NCI-H446 treated with DMSO at 0.1 percent for 48 hours (cell line): ENCODE results near the gene IL3RA.
"Not testable (repeated sequence)": the region's sequence is repeated elsewhere in the genome, so short reads cannot be mapped to it uniquely, and the experiment has no call there.

ENCODE experiments used
- DNase-seq: peaks from one replicate; lab custom pipeline; 2025; lab: John Stamatoyannopoulos, UW

IL3RA gene

DNA sequence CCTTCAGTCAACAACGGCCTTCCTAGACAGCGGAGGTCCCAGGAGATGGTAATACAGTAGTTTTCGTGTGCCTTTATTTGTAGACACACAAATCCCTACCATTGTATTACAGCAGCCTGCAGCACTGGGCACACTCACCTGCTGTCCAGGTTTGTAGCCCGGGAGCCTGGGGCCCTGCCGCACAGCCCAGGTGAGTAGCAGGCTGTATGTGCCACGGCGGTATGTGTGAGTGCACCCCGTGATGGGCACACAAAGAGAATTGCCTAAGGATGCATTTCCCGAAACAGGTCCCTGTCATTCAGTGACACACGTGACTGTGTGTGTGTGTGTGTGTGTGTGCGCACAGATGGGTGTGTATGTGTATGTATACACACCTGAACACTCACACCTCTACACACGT lies 63.5 kb downstream of the IL3RA start:
- DNase-seq, result no peak

DNA sequence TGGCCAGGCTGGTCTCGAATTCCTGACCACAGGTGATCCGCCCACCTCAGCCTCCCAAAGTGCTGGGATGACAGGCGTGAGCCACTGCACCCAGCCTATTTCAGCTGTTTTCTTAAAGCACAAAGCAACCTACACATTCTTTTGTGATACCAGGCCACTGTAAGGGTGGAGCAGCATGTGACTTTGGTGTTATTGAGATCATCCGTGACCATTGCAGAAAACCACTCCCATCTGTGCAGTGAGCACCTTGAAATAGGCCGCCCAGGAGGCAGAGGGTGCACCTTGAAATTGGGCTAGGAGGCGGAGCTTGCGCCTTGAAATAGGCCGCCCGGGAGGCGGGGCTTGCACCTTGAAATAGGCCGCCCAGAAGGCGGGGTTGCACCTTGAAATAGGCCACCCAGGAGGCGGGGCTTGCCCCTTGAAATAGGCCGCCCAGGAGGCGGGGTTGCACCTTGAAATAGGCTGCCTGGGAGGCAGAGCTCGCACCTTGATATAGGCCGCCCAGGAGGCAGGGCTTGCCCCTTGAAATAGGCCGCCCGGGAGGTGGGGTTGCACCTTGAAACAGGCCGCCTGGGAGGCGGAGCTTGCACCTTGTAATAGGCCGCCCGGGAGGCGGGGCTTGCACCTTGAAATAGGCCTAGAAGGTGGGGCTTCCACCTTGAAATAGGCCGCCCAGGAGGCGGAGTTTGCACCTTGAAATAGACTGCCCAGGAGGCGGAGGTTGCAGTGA lies 64.3 kb downstream of the IL3RA start:
- no peak for DNase-seq

DNA sequence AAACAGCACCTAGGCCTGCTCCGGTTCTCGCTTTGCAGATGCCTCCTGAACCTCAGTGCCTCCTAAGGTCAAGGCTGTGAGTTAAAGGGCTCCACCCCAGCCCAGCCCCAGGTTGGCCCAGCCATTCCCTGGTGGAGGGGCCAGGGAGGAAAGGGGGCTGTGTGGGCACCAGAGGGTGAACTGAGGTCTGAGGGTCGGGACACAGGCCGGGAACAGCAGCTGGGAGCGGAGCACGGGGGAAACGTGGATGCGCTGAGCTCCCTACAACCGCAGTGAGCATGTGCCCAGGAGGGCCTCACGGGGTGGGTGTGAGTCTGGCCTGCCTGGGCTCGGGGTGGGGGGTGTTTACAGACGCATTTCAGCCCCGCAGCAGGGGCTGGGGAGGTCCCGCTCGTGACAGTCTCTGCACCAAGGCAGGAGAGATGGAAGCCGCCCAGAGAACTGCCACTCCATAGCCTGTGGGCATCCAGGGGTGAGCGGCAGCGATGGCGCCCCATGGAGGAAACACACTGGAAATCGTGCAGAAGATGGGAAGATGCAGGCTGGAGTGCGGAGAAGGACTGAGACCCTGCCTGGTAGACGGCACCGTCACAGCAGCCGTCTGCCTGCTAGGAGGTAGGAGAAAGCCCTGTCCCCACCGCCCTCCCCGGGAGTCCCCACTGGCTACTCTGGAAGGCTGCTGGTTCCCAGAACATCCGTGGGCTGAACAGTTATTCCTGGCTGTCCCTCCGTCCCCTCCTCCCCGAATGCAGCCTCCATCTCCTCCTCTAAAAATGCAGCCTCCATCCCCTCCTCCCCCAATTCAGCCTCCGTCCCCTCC lies 65.2 kb downstream of the IL3RA start:
- DNase-seq, result no peak

DNA sequence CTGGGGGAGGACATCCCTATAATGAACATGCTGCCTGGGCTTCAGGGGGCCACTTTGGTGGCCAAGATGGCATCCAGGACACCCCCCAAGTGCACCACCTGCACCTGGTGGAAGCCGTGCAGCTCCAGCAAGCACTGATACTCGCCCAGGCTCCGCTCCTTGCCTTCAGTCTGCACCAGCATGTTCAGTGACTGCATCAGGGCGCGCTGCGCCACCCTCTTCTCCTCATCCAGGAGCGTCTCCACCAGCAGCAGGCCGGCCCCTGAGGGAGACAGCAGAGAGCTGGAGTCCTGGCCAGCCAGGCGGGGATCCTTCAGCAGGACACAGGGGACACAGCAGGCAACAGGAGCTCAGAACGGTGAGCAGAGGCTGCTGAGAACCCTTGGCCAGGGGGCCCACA lies 66.6 kb downstream of the IL3RA start:
- DNase-seq, result no peak

DNA sequence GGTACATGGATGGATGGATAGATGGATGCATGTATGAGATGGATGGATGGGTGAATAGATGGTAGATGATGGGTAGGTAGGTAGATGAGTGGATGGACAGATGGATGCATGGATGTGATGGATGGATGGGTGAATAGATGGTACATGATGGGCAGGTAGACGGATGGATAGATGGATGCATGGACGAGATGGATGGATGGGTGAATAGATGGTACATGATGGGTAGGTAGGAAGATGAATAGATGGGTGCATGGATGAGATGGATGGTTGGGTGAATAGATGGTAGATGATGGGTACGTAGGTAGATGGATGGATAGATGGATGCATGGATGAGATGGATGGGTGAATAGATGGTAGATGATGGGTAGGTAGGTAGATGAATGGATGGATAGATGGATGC lies 67.3 kb downstream of the IL3RA start:
- DNase-seq, result not testable (repeated sequence)

DNA sequence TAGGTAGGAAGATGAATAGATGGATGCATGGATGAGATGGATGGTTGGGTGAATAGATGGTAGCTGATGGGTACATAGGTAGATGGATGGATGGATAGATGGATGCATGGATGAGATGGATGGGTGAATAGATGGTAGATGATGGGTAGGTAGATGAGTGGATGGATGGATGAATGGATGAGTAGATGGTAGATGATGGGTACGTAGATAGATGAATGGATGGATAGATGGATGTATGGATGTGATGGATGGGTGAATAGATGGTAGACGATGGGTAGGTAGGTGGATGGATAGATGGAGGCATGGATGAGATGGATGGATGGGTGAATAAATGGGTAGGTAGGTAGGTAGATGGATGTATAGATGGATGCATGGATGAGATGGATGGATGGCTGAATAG lies 69.2 kb downstream of the IL3RA start:
- not testable (repeated sequence) for DNase-seq

DNA sequence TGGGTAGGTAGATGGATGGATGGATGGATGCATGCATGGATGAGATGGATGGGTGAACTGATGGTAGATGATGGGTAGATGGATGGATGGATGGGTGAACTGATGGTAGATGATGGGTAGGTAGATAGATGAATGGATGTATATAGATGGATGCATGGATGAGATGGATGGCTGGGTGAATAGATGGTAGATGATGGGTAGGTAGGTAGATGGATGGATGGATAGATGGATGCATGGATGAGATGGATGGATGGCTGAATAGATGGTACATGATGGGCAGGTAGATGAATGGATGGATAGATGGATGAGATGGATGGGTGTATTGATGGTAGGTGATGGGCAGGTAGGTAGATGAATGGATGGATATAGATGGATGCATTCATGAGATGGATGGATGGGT lies 70.5 kb downstream of the IL3RA start:
- DNase-seq, result no peak

DNA sequence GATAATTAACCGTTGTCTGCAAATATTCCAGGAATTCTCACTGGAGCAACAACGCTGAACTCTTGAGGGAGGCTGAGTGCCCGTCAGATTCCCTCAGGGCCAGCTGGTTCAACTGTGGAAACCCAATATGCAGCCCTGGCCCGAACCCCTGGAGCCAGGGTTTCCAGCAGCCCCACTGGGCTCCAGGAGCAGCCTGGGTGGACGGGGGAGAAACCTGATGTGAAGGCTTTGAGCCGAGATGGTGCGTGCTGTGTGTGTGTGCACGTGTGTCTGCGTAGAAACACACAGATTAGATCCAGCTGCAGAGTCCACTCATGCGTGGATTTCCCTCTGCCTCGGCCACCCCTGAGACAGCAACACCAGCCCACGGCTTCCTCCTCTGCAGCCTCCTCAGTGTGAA lies 74.7 kb downstream of the IL3RA start:
- DNase-seq, result no peak

DNA sequence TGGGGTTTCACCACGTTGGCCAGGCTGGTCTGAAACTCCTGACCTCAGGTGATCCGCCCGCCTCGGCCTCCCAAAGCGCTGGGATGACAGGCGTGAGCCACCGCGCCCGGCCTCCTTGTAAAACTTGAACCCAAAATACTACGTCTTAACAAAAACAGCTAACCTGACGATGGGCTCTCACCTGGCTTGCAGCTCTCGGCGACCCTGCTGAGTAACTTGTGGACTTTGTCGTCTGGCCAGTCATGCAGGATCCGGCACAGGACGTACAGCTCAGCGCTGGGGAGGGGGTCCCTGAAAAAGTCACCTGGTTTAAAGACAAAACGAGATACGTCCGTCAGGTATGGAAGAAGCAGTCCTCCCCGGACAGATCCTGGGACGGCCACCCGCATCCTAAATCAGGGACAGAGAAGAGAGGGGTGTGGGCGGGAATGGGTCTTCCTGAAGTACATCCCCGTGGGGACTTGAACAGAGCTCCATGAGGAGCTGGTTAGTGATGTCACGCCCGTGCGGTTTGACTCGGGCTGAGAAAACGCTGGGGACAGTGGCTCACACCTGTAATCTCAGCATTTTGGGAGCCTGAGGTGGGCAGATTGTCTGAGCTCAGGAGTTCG lies 76.1 kb downstream of the IL3RA start:
- no peak for DNase-seq

DNA sequence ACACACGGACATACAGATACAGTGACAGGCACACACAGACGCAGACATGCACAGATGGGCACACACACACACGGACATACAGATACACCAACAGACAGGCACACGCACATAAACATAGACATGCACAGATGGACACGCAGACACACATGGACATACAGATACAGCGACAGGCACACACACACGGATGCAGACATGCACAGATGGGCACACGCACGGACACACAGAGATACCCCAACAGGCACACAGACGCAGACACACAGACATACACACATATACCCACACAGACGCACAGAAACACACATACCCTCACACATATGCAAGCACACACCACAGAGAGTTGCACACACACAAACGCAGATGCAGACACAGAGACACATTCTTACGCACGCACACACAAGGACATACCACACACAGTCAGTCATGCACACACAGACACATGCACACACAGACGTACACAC lies 79.8 kb downstream of the IL3RA start:
- no peak for DNase-seq

DNA sequence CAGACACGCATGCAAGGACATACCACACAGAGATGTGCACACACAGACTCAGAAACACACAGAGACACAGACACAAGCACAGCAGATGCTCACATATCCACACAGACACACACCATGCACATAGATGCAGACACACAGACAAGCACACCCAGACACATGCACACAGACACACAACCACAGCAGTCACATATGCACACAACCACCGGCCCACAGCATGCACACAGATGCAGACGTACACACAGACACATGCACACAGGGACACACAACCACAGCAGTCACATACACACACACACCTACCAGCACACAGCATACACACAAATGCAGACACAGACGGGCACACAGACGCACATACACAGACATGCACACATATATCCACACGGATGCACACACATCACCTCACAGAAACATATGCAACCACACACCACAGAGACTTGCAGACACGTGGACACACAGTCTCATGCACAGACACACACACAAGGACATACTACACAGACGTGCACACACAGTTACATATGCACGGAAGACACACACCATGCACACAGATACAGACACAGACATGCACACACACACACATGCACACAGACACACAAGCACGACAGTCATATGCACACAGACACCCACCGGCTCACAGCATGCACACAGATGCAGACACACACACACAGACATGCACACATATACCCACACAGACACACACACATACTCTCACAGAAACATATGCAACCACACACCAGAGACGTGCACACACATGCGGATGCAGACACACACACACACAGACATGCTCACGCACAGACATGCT lies 80.6 kb downstream of the IL3RA start:
- DNase-seq, result no peak

DNA sequence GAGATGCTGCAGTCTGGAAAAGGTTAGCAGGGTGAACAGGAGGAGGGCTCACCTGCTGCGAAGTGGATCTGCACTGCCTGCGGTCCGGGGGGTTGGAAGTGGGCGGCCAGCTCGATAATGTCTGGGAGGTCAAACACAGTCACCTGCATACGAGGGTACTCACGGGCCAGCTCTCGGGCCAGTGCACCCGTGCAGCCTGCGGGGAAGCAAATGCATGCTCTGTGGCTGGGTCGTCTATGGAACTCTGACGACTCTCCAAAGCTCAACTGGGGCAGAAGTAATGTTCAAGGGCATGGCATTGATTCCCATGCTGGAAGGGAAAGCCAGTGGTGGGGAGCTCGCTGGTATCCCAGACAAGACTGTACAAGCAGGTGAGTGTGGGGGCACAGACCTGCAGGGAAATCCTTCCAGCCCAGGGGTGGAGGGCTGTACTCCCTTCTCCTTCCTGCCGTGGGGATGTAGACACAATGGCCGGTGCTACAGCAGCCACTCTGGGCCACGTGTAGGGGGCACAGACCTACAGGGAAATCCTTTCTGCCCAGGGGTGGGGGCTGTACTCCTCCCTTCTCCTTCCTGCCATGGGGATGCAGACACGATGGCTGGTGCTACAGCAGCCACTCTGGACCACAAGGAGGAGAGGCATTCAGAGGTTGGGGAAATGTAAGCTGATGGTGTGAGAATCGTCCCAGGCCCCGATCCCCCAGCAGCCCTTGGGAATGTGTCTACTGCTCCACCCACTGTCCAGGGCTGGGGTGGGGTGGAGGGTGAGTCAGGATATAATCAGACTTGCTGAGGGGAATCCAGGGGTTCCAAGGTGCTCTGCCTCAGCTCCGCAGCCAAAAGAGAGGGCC lies 81.6 kb downstream of the IL3RA start:
- no peak for DNase-seq

DNA sequence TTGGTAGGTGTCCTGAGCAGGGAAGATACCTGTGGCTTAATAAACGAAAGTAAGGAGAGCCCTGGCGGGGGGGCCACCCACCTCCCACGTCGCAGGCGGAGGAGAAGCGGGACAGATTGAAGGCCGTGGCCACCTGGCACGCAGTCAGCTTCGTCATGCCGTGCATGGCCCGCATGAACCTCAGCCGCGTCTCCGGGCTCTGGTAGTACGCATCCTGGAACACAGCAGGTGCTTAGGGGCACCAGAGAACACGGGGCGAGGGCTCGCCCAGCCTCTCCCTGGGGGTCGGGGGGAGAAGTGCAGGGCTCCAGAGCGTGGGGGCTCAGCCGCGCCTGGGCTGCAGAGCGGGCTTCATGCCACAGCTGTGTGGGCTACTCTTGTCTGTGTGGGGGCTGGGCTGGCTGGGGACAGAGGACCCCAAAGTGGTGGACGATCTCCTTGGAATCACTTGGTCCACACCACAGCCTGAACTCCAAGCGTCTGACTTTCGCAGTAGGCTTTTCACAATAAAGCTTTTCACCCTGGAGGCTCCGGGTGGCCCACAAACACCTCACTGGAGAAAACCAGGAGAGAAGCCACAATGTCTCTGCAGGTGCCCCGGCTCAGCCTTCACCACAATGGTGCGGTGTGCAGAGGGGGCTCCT lies 82.4 kb downstream of the IL3RA start:
- DNase-seq, result no peak

DNA sequence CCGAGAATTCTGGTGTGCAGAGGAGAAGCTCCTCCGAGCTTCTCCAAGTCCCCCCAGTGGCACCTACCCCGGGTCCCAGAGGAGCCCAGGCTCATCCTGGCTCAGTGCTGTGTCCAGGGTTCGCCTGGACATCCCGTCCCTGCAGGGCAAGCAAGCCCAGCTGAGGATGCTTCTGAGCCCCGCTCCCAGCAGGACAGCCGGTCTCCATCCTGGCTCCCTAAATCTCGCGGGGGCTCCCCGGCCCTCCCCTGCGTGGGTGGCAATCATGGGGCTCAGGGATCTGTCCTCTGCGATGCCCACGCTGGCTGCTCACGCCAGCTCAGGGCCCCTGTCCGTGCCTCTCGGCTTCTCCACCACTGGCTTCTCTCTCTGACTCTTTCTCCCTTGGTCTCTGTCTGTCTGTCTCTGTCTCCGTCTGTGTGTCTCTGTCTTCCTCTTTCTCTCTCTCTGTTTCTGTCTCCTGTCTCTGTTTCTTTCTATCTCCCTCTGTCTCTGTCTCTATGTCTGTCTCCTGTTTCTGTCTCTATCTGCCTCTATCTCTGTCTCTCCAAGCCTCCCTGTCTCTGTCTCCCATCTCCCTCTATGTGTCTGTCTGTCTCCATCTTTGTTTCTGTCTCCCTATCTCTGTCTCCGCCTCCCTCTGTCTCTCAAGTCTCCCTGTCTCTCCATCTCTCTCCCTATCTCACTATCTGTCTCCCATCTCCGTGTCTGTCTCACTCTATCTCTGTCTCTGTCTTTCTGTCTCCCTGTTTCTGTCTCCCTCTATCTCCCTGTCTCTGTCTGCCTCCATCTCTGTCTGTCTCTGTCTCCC lies 83.2 kb downstream of the IL3RA start:
- DNase-seq, result no peak

DNA sequence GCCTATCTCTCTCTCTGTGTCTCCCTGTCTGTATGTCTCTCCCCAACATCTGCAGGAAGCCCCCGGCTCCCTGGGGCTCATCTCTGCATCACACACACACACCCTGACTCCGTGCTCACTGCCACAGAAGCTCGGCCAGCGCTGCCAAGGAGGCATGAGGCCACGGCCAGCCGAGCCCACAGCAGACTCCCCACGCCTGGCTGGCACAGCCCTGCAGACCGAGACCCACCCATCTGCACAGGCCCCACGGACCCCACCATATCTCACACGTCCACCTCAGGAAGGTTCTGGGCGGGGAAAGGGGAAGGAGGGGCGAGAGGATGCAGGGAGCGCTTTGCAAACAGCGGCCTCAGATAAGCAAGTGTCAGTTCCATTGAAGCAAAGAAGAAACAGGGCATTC lies 83.8 kb downstream of the IL3RA start:
- no peak for DNase-seq

DNA sequence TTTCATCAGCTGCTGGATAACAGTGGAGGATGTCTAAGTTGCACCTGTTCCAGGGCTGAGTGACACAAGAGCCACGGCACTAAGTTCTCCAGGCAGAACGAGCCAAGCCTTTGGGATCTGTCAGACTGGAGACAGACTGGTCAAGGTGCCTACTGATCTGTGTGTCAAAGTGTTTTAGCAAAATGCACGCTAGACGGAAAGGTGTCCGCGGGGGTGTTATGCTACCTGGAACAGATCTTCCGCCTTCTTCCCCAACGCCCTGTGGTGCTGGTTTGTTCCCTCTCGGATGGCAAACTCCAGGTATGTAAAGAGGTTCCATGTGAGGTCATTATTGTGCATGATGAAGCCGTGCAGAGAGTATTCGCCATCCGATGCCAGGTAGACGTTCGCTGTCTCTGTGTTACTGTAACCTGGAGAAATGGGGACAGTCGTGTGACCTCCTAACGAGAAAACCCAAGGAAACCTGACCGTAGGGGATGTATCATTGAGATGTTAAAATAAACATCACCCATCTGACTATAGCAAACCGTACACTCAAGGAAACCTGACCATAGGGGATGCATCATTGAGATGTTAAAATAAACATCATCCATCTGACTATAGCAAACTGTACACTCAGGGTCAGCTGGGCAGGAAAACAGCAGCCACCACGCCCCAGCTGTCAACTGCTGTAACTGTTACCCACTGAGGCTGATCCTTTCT lies 85.0 kb downstream of the IL3RA start:
- no peak for DNase-seq

DNA sequence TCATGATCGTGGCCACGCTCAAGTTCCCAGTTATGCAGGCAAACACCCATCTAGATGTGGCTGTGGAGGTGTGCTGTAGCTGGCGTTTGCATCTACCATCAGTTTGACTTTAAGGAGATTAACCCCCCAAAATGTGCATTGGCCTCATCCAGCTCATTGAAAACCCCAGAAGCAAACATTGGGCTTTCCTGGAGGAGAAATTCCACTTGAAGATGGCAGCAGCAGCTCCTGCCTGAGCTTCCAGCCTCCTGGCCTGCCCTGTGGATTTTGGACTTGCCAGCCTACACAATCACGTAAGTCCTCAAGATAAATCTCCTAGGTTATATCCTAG lies 85.5 kb downstream of the IL3RA start:
- no peak for DNase-seq

DNA sequence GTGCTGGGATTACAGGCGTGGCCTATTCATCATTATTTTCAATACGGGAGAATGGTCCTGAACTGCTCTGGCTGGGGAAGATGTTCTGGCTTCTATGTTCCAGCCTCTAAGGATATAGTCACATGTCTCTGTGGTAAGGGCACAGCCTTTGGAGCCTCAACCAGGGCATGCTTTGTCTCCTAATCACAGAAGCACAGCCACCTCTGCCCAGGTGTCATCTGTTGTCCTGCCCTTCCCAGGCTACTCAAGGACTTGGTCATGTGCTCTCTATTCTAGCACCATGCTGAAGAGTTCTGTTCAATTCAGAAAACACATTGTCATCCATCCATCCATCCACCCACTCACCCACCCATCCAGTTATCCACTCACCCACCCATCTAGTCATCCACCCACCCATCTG lies 86.6 kb downstream of the IL3RA start:
- no peak for DNase-seq

DNA sequence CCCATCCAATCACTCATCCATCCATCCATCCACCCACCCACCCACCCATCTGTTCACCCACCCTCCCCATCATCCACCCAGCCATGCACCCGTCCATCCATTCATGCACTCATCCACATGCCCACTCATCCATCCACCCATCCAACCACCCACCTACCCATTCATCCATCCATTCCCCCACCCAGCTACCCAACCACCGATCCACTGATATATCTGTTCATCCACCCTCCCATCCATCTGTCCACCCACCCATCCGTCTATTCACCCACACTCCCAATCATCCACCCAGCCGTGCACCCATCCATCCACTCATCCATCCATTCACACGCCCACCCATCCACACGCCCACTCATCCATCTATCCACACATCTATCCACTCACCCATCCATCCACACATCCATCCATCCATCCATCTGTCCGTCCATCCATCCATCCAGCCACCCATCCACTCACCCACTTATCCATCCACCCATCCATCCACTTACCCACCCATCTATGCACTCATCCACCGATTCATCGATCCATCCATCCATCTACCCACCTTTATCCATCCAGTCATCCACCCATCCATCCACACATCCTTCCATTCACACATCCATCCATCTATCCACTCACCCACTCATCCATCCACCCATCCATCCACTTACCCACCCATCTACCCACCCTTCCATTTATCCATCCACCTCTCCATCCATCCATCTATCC lies 87.7 kb downstream of the IL3RA start:
- no peak for DNase-seq
